Measurements from ENCODE around the gene ATP10B.

- TF ChIP-seq CTCF (IDR thresholded peaks at IDR 0.05) (no peak), POLR2A (IDR thresholded peaks at IDR 0.05) (no peak)
Observed at GRCh38 chr5:160701403-160701802, 150.6 kb downstream of the ATP10B start.
